ENCODE measurements around the gene MCAM. TPM values are rescaled to one million over a fixed set of nuclear protein-coding genes. Genes with fewer than 3 reads are reported as not detected.

MCAM gene
- total RNA-seq, 1 donor from 2014 or later = 550 TPM

DNA sequence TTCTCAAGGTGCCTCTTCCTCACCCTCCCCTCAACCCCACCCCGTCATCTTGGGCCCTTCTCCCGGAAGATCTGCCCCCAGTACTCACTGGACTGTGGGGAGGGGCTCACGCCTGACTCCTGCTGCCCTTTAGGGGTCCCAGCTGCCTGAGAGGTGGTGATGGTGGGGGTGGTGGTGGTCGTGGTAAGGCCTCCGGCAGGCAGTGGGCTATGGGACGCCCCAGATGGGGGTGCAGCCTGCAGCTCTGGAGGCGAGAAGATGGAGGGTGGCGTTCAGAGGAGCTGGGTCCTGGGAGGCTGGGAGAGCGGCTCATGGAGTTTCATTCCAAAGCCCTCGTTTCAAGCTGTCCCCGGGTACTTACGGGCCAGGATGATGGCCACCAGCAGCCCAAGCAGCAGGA is 28.8 kb upstream of the MCAM start:
- DNase-seq (ENCODE audit: low spot score) = no peak

DNA sequence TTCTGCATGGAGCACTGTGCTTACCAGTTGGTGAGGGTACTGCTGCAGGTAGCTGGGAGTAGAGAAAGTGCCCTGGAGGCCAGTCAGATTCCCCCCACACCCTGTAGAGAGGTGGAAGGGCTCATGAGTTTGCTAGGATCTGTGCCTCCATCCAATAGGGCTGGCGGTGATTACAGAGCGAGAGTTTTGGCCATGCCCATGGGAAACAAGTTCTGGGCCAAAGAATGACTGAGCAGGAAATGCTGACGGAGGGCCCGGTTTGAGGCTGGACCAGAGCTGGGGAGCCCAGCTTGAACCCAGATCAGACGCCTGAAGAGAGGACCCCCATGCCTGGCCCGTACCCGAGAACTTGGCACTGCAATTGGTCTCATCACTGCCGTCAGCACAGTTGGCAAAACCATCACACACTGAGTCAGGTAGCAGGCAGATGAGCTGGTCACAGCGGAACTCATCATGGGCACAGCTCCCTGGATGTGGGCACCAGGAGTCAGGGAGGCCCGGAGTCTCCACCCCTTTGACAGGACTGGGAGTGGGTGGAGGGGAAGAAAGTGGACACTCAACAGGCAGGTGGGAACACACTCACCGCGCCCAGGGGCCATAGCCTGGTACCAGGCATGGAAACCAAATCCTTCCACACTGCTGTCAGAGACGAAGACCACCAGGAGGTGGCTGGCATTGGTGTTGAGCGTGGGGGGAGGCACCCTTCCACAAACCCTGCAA is 27.5 kb upstream of the MCAM start:
- no peak for DNase-seq (ENCODE audit: low spot score)

DNA sequence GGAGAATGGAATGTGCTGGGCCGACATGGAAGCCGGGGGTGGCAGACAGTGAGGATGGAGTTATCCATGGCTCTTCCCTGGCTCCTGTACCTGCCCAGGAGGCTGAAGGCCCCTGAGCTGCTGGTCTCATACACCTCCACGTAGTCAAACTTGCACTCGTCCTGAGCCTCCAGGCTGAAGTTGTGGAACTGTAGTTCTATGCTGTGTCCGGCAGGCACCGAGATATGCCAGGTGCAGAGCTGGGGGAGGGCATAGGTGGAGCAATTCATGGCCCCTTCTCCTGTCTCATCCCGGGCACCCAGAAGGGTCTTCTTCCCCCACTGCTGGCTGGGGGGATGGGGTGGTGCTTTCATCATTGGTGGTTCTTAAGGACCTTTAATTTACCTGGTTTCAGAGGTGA is 26.8 kb upstream of the MCAM start:
- no peak for DNase-seq (ENCODE audit: low spot score)

DNA sequence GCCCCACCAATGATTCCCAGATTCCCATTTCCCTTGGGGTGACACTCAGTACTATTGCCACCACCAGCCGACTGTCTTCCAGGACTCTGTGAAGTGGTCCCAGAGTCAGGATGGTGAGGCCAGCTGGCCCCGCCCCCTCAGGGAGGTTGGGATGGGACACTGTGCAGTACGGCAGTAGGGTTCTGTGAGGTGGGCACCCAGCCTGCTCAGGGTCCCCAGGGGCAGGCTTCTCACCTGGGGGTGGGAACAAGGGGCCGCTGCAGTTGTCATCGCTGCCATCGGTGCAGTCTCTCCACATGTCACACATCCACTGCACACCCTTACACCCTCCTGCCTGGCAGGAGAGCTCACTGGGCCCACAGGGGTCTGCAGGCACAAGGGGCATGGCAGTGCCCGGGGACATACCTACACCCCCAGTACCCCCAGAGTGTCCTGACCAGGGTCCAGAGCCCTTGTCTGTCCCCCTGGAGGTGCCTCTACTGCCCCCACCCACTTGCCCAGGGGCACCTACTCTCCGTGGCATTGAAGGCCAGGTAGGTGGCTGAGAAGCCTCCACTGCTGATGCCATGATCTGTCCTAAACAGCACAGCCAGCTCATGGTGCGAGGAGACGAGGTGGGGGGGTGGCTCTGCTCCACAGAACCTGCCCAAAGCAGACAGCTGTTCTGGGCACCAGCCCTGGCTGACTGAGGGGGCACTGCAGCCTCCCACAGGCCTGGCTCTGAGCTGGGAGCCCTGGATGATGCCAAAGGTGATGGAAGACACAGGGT is 25.6 kb upstream of the MCAM start:
- DNase-seq (ENCODE audit: low spot score) = no peak

DNA sequence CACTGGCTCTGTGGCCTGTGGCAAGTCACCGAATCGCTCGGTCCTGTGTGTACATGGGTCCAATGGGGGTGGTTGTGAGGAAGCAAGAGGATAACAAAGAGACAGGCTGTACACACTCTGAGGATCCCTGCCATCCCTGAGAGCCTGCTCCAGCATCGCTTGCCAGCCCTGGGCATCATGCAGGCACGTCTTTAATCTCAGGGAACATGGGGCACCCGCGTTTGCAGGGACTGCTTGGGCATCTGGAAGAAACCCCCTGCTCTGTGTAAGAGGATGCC is 25.0 kb upstream of the MCAM start:
- DNase-seq (ENCODE audit: low spot score) = no peak

DNA sequence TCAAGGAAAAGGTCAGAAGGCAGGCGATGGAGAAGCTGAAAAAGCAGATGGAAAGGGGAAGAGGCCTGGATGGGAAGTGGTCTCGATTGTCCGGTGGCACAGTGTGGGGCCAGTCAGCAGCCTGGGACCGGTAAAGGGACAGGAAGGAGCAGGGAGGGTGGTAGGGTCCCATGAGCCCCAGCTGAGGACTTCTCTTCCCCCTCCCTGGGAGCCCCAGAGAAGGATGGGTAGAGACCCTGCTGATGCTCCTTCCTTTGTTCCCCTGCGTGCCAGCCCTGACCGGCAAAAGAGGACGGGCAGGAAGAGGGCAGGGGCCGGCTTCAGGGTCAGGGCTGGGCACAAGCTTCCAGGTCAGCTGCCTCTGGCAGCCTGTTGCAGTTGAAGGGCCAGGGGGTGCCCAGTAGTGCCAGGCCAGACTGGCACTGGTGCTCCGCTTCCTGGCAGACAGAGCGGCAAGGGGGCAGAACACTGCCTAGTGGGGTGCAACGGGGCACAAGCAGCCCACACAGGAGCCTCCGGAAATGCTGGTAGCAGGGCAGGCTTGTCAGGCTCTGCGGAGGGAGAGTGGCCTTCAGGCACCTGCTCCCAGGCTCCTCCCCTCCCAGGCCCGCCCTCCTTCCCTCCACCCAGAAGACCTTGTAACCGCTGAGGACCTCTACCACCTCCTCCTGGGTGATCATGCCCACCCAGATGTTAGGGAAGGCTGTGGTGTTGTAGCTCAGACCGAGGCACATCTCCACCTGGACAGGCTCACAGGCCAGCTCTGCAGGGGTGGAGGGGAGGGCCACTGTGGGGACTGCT is 24.5 kb upstream of the MCAM start:
- DNase-seq (ENCODE audit: low spot score) = no peak

DNA sequence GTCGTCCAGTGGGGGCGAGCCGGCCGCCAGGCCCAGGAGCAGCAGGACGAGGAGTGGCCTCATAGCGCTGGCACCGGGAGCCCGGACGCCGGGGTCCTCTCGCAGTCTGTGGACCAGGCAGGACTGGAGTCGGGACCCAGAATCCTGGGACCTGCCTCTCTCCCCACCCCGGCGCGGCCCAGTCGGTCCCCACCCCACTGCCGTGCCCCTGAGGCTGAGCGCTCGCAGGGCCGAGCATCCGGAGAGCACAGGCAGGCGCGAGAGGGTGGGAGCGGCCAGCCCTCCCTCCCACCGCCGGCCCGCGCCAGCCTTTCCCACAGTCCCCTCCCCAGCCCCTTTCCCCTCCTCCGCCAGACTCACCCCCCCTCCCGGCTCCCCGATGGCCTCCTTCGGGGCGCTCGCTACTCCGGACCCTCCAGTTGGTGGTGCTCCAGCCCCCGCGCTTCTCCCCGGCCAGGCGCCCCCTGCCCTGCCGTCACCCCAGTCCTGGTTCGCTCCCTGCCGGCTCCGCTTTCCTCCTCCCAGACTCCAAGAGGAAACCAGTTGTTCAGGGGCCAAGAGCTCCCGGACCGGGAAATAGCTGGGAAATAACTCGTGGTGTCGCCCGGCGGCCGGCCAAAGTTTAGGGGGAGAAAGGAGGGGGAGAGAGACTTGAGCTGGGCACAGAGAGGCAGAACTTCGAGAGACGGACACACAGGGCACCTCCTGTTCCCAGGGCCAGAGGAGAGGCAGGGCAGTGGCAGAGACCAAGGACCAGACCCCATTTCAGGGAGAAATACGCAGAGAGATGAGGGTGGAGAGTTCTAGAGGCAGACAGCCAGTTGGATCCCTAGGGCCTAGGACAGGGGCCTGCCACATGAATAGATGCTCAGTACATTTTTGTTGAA is 23.6 kb upstream of the MCAM start, which contains the start of gene C1QTNF5:
Gene C1QTNF5, minus strand, starts transcription at position 549 of the 887 bp plus-strand sequence. Its CDS starts 486 bp downstream, at position 63.
- DNase-seq (ENCODE audit: low spot score) = no peak

DNA sequence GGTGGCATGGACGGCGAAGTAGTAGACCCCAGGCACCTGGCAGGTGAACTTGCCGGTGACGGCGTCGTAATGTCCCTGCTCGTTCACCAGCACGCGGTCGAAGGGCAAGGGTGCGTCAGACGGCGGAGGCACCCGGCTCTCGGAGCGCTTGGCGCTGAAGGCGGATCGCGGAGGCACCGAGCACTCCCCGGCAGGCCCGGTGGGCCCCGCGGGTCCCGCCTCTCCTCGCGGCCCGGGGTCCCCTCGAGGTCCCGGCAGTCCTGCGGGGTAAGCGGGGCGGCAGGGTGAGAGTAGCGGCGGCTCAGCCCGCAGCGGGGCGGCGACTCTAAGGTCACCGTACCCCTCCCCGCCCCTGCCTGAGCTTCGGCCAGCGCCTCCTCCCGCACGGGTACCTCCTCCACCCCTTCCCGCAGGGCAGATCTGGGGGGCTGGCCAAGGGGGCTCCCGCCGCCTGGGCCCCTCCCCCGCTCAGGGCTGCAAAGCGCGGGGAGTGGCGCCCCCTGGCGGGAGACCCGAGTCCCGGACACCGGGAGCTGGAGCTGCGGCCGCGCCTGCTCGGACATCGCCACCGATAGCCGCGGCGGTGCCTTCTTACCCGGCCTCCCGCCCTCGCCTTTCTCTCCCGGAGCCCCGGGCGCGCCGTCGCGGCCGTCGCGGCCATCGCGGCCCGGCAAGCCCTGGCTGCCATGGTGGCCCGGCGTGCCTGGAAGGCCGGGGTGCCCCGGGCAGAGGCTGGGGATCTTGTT is 22.8 kb upstream of the MCAM start:
- no peak for DNase-seq (ENCODE audit: low spot score)

DNA sequence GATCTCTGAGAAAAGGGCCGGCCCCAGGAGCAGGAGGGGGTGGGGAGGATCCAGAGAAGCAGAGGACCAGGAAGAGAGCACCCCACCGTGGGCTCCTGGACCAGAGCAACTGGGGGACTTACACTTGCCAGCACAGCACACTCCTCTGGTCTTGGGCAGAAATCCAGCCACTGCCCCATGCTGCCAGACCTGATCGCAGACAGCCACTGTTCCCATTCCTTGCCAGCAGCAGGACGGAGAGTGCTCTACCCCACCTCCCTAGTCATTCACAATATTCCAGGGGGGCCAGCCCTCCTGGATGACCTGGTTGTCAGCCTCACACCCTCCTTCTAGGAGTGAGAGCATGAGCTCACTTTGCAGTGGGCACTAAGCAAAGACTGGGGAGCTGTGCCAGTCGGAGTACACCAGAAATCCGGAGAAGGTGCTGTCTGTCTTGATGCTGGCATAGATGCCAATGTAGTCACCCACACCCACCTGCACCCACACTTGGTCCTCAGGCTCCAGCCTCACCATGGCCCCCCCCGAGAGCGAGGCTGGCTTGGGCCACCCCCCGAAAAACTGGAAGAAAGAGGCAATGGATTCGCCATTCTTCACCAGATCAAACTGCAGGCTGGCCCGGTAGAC is 22.1 kb upstream of the MCAM start:
- no peak for DNase-seq (ENCODE audit: low spot score)

DNA sequence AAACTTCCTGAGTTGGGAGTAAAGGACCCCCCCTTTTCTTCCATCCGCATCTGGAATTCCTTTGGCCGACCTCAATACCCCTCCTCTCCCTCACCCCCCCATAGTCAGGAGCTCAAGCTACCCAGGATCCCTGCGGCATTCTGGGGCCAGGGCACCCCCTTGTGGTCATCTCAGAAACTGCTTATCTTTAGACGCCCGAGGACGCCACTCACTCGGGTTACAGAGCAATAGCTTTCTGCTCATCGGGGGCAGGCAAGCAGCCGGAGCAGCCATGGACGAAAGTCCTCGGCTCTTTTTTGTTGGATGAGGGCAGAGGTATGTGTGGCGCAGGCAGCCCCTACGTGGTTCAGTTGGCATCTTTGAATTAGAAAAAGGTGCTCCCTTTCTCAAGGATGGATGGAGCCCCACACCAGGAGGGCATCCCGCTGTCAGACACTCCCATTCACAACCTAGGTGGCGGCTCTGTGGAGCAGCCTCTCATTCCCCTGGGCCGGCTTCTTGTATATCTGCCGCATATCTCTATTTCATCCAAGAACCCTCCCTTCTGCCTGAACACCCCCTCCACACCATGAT is 21.5 kb upstream of the MCAM start:
- DNase-seq (ENCODE audit: low spot score) = no peak

DNA sequence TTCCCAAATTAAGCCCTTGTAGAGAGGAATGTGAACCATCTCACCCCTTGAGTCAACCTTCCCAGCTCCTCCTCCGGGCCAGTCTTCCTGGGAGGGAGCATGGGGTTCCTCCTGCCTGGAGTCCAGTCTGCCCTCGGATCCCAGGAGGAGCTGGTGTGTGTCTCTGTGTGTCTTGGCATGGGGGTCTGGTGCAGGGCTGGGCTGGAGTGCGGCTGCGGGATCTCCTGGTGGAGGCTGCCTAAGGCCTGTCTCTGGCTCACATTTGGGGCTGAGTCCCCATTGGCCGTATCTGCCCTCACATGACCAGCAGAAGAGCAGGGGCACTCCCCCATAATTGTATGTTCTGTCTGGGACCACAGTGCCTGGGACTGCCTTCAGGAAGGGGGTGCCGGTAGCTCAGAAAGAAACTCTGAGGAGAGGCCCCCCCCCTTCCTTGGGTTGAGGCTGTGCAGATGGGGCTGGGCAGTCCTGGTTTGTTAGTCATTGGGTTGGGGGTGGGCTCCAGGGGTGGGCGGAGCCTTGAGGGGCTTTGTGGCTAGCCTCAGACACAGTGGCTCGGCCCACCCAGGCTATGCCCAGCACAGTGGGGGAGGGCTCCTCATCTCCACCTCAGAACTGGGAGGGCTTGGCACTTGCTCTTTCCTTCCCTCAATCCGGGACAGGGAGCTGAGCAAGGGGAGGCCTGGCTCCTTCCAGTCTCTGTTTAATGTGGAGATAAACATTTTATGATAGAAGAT is 20.8 kb upstream of the MCAM start:
- DNase-seq (ENCODE audit: low spot score) = no peak

DNA sequence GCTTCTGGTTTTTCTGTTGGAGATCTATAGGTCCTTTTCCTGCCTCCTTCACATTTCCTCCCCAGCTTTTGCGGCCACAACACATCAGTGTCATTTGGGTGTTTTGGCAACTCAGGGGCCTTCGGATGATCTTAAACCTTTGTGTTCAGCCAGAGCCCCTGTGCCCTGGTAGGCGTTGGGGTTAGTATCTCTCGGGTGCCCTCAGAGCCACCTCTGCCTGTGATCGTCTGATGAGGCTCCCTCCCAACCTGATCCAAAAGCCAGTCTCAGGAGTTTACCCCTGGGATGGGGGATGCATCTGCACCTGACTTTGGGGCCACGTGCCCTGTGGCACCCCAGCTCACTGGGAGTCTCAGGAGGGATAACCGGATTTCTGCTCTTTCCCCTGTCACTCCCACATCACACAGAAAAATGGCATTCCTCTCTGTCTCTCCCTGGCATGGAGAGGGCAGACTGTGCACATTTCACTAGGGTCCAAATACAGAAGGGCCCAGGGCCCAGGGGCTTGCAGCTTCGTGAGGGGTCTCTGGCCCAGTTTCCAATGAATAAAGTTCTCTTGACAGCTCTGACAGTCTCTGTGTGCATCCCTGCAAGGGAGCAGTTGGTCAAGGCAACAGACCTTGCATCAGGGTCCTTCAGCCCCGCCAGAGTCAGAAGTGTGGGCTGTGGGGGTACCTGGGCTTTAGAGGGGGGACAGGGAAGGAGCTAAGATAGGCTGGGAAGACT is 20.0 kb upstream of the MCAM start:
- no peak for DNase-seq (ENCODE audit: low spot score)

DNA sequence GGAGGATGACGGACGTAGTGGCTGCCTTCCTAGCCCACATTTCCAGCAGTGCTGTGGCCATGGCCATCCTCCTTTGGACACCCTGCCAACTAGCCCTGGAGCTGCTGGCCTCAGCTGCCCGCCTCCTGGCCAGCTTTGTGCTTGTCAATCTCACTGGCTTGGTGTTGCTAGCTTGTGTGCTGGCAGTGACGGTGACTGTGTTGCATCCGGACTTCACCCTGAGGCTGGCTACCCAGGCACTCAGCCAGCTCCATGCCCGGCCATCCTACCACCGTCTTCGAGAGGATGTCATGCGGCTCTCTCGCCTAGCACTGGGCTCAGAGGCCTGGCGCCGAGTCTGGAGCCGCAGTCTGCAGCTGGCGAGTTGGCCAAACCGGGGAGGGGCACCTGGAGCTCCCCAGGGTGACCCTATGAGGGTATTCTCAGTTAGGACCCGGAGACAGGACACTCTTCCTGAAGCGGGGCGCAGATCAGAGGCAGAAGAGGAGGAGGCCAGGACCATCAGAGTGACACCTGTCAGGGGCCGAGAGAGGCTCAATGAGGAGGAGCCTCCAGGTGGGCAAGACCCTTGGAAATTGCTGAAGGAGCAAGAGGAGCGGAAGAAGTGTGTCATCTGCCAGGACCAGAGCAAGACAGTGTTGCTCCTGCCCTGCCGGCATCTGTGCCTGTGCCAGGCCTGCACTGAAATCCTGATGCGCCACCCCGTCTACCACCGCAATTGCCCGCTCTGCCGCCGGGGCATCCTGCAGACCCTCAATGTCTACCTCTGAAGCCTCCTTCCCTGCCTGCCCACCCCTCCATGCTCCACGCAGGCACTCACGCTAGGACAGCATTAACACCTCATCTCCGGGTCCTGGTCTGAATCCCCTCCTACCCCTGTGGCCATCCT is 19.0 kb upstream of the MCAM start:
- DNase-seq (ENCODE audit: low spot score) = no peak

DNA sequence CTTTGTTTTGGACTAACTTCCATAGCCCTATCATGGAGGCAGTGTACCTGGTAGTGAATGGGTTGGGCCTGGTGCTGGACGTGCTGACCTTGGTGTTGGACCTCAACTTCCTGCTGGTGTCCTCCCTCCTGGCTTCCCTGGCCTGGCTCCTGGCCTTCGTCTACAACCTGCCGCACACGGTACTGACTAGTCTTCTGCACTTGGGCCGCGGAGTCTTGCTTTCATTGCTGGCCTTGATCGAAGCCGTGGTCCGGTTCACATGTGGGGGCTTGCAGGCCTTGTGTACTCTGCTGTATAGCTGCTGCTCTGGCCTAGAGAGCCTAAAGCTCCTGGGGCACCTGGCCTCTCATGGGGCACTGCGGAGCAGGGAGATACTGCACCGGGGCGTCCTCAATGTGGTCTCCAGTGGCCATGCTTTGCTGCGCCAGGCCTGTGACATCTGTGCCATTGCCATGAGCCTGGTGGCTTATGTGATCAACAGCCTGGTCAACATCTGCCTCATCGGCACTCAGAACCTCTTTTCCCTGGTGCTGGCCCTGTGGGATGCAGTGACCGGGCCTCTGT is 18.2 kb upstream of the MCAM start:
- DNase-seq (ENCODE audit: low spot score) = no peak

DNA sequence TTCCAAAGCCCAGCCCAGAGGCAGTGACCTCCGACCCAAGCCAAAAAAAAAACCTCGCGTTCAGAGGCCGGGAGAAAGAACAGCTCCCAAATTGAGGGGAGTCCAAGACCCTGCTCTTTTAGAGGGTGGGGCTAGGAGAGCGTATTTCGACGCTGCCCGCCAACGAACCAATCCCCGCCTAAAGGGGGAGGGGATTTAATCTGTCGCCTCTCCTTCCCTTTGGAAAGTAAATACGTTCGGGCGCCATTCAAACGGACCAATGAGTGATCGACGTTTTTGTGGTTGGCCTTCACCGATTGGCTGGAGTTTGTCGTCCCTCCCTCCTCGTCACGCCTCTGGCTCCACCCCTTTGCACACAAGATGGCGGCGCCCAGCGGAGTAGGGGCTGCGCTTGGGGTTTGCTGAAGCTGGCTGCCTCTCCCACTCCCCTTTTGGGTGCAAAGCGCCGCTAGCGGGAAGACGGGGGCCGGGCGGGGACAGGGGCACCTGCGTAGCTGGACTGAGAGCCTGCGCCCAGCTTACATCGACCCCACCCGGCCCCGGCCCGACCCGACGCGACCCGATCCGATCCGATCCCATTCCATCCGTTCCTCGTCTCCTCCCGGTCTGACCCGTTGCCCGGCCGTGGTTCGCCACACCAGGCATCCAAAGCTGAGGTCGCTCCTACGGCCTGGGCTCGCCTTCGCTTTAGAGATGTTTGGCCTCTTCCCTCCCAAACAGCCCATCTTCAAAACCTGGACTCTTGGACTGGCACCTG is 17.4 kb upstream of the MCAM start, which contains the start of gene RNF26:
Gene RNF26, plus strand, starts transcription at position 354 of the 757 bp plus-strand sequence. CDS start 596 bp downstream, outside the sequence.
- DNase-seq (ENCODE audit: low spot score) = peak; percentile 95

Data from mesenteric fat pad (tissue), 1 donor.